HL-60/S4 treated with phorbol 12-myristate 13-acetate at 8.2 ng/mL for 4 days and 3 days (cell line): ENCODE measurements around the gene OSER1.

Source experiments
- in situ Hi-C: fragments of 300-500 bp; cut with MboI; formaldehyde crosslinking; loops from 2 replicates; pipeline ENCODE4 v1.15.0; 2022; ENCODE audit warnings: low sequenced_read_pairs

The OSER1 gene

GRCh38 chr20:44228465-44229258 is 18.1 kb upstream of the OSER1 start:
- in situ Hi-C loops = no loop called here

DNA sequence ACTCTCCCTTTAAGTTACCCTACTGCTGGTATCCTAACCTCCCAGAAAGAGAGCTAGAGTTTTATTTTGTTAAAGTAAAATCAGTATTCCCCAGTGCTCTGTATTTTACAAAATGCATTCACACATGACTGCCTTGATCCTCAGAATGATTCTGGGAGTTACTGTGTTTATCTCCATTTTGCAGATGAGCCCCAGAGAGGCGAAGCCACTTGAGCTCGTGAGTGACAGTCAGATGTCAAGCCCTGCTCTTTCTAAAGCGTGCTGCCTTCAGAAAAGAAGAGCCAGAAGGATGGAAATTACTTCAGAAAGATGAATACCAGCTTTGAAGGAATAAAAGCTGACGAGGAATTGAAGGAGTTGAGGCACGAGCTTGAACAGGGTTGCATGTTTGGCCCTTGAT is 14.1 kb upstream of the OSER1 start:
- in situ Hi-C loops = no loop called here

DNA sequence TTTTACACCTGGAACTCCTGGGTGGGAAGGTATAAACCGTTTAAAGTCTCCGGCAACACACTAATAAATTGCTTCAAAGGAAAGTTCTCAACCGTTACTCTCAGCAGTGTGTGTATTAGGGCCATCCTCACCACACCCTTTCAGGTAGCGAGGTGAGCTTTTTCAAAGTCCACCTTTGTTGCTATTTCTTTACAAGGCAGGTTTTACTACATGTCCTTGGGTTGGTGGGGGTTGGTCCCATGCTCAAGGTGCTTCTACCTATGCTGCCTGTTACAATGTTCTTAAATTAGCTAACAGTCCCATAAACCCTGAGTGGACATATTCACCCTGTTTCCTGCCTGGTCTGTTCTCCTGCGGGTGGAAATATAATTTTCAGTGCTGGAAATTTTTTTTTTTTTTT is 13.2 kb upstream of the OSER1 start:
- in situ Hi-C loops = no loop called here

DNA sequence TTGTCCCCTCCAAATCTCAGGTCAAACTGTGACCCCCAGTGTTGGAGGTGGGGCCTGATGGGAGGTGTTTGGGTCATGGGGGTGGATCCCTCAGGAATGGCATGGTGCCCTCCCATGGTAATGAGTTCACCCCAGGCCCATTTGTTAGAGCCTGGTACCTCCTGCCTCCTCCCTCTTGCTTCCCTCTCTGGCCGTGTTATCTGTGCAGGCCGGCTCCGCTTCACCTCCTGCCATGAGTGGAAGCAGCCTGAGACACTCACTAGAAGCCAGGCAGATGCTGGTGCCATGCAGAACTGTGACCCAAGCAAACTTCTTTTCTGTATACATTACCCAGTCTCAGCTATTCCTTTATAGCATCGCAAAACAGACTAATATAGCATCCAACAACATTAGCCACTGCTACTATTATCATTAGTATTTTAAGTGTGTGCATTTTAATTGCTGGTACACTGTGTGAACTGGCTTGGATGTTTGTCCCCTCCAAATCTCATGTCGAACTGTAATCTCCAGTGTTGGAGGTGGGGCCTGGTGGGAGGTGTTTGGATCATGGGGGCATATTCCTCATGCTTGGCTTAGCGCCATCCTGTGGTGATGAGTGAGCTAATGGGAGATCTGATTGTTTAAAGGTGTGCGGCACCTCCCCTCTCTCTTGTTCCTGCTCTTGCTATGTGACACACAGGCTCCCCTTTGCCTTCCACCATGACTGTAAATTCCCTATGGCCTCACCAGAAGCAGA is 12.2 kb upstream of the OSER1 start:
- in situ Hi-C loops = no loop called here

- in situ Hi-C loops = no loop called here
These were observed 11.5 kb upstream of the OSER1 start for GRCh38 chr20:44222027-44222426.

DNA sequence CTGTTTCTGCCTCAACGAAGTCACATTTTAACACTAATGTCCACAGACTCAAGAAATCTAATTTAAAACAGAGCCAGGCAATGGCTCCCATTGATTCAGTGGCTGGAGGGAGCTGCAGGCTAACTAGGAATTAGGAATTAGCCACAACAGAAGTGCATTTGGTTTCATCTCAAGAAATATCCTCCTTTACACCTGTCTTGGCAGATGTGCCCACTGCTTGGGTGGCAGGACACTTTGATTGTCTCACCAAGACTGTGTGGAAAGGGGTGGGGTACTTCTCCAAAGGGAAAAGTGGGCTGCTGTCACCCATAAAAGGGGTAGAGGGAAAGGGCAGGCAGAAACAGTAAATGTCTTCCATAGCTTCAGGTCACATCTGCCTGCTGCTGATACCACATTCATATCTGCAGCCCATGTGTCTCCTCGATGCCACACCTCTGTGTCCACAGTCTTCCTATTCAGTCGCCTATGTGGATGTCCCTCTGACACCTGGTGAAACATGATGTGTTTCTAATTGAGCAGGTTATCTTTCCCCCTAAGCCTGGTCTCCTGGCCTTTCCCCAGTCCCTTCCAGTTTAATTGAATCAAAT is 10.9 kb upstream of the OSER1 start:
- in situ Hi-C loops = no loop called here

- in situ Hi-C loops = no loop called here
These were observed 9.2 kb upstream of the OSER1 start for GRCh38 chr20:44219791-44220190.

- in situ Hi-C loops = no loop called here
These were observed 8.7 kb upstream of the OSER1 start for GRCh38 chr20:44219170-44219730.

DNA sequence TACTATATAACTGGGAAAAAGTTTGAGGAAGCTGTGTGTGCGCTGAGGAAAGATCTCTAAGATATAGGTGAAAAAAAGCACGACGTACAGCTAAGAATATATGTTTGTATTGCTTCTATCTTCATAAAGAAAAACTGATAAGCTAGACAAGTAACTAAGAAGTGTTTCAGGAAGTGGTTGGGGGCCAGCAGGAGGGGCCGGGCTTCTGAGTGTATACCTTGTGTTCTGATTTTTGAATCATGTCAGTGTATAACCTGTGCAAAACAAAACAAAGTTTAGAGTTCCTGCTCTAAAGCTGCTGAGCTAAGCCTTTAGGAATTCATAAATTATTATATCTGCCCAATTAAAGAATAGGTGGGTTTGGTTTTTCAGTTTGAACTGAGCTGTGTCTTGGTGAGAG is 7.9 kb upstream of the OSER1 start:
- in situ Hi-C loops = no loop called here

DNA sequence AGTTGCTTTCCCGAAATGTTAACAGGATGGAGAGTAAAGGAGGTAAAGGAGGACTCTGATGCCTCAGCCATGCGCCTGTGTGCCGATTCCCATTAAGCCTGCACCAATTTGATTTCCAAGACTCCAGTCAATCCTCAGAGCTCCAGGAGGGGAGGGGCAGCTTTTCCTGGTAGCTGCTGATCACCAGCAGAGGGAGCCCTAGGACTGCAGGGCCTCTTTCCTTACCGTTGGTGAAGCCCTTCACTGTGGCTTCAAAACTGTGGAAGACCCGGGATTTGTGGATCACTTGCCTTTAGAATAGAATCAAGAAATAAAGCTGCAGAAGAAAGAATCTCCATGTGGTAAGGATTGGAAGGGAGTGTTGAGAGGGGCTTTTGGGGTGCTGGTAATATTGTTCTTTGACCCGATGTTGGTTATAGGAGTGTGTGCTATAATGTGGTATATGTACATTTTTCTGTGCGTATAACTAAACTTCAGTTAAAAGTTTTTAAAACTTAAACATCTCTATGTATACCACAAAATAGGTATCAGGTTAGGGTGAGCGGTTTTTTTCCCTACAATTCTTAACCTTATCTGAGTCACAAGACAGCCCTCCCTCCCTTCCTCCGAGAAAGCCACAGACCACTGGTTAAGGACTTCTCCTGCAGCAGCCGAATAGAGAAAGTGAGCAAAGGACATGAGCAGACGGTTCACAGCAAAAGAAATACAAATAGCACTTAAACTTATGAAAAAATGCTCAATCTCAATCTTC is 6.9 kb upstream of the OSER1 start:
- in situ Hi-C loops = no loop called here

- in situ Hi-C loops = no loop called here
These were observed 4.6 kb upstream of the OSER1 start for GRCh38 chr20:44215125-44215524.

- in situ Hi-C loops = no loop called here
These were observed 2.2 kb upstream of the OSER1 start for GRCh38 chr20:44212792-44213191.

DNA sequence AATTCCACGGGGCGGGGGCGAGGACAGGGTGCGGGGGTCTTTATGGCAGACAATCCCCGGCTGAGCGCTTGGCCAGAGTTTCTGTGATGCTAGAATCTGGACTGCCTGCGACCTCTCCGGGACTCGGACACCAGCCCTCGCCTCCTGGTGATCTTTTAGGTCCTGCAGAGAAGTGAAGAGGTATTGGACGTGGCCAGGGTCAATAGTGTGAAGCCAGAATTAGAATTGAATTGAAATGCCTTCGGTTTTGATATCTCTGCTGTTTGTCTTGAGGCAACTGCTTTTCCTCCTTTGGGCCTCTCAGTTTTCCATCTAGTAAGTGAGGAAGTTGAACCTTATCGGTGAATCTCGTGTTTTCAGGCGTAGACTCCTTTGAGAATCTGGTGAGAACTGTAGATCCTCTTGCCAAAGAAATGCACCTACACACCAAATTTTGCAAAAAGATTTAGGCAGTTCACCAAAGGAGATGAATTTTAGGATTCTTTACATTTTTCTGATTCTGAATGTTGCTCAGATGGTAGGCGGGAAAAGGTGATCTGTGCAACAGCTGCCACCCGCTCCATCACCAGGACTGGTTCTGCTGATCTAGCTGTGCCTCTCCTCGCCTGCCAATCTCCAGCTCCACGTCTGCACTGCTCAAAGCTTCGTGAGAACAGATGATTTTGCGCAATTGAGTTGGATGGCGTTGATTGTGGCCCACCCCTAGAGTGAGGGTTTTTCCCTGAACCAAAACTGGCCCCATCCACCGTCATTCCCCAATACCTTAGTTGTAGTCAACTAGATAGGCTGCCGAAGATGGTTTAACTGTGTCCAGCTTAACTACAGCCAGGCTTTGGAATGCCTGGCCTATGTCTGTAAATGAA is 837 bp upstream of the OSER1 start:
- in situ Hi-C loops = no loop called here

DNA sequence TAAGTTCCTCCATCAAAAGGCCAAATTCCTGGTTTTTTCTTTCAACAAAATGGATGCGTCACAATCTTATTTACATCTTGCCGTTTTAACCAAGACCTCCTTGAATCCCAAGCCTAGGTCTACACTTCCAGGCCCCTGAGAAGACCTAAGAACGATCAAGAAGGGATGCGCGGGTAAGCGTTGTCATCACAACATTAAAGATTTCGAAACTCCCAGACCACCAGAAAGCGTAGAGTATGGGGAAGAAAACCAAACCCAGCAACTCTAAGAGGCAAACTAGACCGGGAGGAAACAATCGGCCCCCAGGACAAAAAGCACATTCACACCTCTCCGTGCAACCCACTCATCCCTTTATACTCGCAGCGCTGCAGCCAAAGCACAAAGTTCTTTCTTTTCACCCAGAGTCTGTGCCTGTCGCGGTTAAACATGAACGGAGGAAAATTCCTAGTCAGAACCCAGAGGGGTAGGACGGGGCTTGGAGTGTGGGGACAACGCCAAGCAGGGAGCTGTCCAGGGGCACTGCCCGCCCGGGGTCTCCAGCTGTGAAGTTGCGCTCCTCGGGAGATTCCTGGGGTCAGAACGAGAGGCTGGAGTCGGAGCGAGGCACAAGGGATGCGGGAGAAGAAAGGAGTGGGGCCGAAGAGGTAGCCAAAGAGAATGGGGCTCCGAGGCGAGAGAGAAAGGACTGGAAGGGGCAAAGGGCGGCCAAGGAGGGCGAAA is 725 bp downstream of the OSER1 start:
- in situ Hi-C loops = no loop called here

DNA sequence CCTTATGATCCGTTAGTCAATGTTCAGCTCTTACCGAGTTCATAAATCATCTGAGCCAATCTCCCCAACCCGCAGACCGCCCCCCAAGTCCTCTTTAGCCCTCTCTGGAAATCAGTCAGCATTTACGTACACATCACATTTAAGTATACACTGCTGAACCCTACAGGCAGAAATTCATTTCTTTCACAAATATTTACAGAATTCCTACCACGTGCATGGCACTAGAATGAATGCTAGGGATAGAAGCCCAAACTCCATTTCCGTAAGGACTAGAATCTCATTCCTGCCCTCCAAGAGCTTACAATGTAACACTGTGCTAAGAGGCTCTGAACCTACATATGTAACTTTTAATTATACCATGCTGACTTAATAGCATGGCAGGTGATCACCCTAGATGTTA is 1.8 kb downstream of the OSER1 start:
- in situ Hi-C loops = no loop called here

- in situ Hi-C loops = no loop called here
These were observed 2.4 kb downstream of the OSER1 start for GRCh38 chr20:44208165-44208564.

DNA sequence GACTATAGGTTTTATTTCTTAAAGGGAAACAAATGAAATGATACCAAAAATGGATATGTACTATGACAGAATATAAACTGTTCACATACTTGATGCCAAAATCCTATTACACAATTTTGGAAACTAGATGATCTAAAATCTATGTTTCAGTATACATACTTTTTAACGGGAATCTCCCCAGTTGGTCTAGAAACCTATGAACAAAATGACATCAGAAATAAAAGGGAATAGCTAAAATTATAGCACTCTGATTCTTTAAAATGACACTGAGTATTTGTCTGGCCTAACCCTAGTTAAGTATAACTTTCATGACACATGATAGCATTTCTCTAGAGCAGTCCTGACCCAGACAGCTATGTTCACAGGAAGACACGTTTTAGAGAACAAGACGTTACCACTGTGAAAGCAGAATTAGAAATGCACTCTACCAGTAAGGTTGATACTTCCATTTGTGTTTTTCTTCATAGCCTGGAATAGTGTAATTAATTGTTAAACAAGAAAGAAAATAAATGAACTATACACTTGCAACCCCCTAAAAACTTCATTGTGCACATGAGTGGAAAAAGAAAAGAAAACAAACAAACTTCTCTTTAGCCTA is 3.3 kb downstream of the OSER1 start:
- in situ Hi-C loops = no loop called here

DNA sequence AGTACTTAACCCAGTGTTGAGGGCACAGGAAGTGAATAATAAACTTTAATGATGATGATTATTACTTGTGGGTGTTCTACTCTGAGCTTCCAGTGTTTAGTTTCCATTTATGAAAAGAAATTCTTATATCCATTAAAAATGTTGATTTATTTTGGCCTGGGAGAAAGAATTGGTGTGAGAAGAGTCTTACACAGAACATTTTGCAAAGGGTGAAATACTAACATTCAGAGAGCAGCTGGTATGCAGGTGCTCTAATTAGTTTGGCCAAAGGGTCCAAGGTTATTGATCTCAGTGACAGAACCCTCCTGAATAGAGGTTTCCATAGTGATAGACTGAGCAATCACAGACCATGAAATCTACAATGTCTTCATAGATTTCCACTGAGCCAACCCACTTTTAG is 4.4 kb downstream of the OSER1 start:
- in situ Hi-C loops = no loop called here

GRCh38 chr20:44204832-44205215 is 5.7 kb downstream of the OSER1 start:
- in situ Hi-C loops = no loop called here
